Stomach (tissue), 4 donors: ENCODE measurements around the gene NFIX.

Source experiments
- CTCF ChIP-seq, 7 experiments: fragments of 450-650 bp in 4 of 7; fragments of 200-600 bp in 3 of 7; sonication (generic) in 3 of 7; IDR thresholded peaks; one replicate each; pipeline ENCODE4 v1.5.1; 2016 to 2019; ENCODE audit warnings: antibody characterized with exemption in 7 of 7, control low read depth in 2 of 7, mild to moderate bottlenecking in 1 of 7
- POLR2A ChIP-seq, 4 donors: fragments of 450-650 bp; IDR thresholded peaks; one replicate each; pipeline ENCODE4 v1.6.1; 2016; ENCODE audit warnings: antibody characterized with exemption in 4 of 4, control low read depth in 2 of 4, mild to moderate bottlenecking in 1 of 4, moderate library complexity in 1 of 4

DNA sequence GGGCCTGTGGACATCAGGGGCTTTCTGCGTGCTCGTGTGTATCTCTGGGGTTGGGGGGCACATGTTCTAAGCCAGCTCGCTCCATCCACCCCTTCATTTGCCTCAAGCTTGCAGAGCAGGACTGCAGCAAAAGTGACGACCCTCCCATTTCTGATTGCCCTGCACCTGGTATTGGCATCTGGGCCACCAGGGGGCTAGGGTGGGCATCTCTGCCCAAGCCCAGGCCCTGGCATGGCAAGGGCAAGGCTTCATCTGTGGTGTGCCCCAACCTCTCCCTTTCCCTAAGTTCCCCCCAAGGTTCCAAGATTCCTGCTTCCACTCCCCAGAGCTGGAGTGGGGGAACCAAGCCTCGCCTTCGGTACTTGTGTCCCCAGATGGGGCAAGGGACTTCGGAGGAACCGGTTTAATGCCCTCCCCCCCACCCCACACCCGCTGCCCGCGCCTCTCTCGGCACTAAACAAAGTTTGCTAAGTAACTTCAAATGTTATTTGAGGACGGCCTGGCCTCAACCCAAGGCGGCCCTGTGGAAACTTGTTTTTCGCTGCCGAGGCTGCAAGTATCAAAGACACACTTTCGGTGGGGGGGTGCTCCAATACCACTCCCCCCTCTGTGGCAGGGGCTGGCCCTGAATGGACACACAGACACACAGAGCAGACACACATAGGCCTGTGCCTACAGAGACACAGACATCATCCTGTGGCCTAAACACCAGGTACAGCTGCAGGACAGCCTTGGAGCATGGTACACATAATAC lies 12.2 kb downstream of the NFIX start:
- TF ChIP-seq CTCF (IDR thresholded peaks at IDR 0.05) (no peak), POLR2A (IDR thresholded peaks at IDR 0.05) (no peak)
